ENCODE measurements around the gene KLF3.

The KLF3 gene

GRCh38 chr4:38654273-38654672 lies 9.7 kb upstream of the KLF3 start:
- DNase-seq (ENCODE audit: low read depth in 1 of 2, low spot score in 1 of 2) = no peak

DNA sequence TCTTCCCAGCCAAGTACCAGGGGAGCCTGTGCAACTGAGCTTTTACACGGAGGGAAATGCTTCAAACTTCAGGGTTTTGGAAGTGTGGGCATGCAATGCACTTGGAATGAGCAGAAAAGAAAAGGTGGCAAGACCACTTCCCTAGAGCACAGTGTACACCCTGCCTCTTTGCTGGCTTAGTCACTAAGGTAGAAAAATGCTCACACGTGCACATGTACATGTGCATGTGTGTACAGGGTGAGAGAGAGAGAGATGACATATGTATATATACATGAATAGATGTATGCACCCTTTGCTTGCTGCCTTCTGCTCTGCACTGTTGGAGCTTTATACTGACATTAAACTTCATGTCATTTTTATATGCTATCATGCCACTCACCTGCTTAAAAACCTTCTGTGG lies 7.9 kb upstream of the KLF3 start:
- no peak for DNase-seq (ENCODE audit: low read depth in 1 of 2, low spot score in 1 of 2)

GRCh38 chr4:38659346-38659745 lies 4.7 kb upstream of the KLF3 start:
- DNase-seq (ENCODE audit: low read depth in 1 of 2, low spot score in 1 of 2) = no peak

GRCh38 chr4:38660838-38661237 lies 3.2 kb upstream of the KLF3 start:
- DNase-seq (ENCODE audit: low read depth in 1 of 2, low spot score in 1 of 2) = no peak

DNA sequence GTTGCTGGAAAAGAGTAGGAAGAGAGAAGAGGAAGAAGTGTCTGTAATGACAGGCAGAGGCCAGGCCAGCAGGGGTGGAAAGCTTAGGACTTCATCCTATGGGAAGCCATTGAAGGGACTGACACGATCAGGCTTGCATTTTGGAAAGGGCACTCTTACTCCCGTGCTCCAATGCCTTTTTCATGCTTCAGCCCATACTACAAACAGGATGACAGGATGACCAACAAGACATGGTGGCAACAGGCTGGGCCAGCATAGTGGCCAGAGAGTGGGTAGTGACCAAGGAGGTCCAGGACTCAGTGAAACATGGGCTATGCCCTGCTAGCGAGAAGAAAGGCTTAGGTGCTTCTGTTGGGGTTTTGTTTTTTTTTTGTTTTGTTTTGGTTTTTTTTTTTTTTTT lies 2.6 kb upstream of the KLF3 start:
- DNase-seq (ENCODE audit: low read depth in 1 of 2, low spot score in 1 of 2) = no peak

- no peak for DNase-seq (ENCODE audit: low read depth in 1 of 2, low spot score in 1 of 2)
Measured at GRCh38 chr4:38662522-38663089, 1.4 kb upstream of the KLF3 start.

DNA sequence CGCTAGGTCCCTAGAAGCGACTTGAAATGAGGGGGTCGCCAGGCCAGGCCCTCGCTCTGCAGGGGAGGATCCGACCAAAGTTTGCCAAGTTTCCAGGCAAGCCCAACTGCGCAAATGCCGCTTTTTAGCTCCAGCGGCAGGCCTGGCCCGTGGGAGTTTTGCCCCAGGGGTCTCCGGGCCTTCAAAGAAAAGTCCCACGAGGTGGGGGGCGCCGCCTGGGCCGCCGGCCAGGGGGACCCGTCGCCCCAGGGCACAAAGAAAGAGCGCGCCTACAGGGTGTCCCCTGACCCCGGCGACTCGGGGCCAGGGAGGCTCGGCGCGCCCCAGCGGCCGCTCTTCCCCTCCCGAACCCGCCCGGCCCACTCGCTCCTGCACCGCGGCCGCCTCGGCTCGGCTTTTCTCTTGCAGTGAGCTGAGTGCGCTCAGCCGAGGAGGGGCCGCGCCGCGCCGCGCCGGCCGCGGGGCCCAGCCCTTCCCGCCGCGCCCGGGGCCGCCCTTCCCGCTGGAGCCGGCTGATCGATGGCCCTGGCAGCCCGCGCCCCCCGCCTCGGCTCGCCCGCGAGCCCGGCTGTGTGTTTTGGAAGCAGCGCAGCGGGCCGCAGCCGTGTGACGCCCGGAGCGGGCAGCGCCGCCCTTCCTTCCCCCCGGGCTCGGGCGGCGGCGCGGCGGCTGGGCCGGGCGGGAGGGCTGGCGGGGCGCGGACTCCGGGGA lies 754 bp upstream of the KLF3 start:
- peak in 1 of 2 donors; percentile 32 for DNase-seq (ENCODE audit: low read depth in 1 of 2, low spot score in 1 of 2)

GRCh38 chr4:38664706-38665401 lies 855 bp downstream of the KLF3 start:
- peak in 1 of 2 donors; percentile 33 for DNase-seq (ENCODE audit: low read depth in 1 of 2, low spot score in 1 of 2)

DNA sequence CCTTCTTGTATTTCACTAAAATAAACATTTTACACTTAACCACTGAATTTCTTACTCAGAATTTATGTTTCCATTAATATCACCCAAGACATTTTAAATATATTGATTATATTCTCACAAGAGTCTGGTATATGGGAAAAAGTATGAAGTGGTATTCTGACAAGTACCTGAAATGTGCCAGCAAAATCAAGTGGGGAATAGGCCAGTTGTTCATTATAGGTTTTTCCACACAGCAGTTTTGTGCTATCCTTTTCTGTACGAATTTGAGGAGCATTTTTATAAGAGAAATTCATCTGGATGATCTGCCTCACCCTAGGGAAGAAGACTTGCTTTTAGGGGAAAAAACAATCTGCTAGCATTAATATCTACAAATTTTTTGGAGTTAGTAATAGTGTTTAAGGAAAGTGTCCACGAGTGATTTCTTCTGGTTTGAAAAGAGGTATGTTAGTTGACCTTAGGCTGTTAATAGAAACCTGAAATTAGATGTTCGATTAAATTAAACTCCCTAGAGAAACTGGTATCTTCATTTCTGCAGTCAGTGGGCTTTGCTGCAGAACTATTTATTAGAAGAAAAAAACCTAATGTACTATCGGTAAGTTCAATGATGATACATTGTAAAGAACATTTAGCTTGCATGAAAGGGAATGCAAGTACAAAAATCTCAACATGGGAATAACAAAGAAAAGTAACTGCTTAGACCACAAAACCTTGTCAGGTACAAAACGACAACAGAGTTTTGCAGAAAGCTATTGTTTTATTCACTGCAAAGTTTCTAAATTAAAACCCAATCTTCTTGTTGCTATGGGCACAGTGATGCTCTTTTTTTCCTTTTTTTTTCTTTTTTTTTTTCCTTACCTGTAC lies 1.8 kb downstream of the KLF3 start:
- DNase-seq (ENCODE audit: low read depth in 1 of 2, low spot score in 1 of 2) = no peak

DNA sequence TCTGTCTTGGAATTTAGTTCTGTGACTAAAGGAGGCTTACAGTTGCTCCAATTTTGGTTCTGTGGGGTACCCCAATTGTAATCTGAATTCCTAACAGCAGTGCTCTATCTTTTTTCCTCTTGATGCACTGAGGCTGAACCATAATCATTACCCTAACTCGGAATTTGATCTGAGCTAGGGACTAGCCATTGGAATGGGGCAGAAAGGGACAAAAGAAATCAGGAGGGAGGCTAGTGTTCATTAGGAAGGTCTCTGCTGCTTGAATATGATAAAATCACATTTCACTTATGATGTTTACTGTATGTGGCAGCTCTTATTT lies 2.7 kb downstream of the KLF3 start:
- no peak for DNase-seq (ENCODE audit: low read depth in 1 of 2, low spot score in 1 of 2)

- peak in 1 of 2 donors; percentile 38 for DNase-seq (ENCODE audit: low read depth in 1 of 2, low spot score in 1 of 2)
Measured at GRCh38 chr4:38667085-38667893, 3.3 kb downstream of the KLF3 start.

DNA sequence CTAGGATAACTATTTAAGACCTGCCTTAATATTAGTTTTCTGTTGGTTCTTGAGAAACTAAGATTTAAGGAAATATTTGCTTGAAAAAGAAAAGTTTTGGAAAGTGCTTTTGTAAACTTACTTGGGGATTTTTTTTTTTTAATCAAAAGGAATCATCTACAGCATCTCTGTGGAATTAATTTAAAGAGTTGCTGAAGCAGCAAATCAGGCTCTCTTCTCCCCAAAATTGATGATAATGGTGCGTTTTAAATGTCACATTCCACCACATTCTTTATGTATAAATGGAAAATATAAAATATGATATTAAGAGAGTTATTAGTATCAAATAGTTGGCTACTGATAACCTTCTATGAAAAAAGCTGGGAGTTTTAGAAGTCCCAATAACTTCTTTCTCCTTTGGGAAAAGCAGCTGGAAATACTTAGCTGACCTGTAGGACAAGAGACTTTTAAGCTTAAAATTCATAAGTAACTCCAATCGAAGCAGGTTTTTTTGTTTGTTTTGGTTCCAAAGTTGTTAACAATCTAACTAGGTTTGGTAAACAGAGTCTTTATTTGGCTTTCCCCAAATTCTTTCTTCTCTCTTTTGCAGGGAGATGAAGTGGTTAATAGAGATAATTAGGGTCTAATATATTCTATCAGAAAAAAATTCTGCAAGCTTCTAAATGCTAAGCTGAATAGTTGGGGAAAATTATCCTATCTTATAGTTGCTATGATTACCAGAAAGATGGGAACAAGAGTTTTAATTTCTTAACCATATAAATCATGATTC lies 4.4 kb downstream of the KLF3 start:
- no peak for DNase-seq (ENCODE audit: low read depth in 1 of 2, low spot score in 1 of 2)

DNA sequence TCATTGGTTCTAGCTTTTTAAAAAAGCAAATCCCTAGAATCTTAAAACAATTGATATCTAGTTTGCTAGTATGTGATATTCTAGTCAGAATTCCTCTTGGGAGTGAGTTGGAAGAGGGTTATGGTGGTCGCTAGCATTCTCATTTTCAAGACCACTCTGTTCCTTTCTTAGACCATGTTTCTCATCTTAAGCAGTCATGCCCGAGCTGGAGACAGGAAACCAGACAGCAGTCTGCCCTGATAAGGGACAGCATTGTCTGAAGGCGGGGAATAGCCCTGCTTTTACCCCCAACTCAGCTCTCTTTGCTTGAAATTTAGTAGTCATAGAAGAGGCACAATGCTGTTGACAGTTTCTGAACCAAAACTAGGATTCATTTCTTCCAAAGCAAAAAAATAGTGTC lies 5.2 kb downstream of the KLF3 start:
- no peak for DNase-seq (ENCODE audit: low read depth in 1 of 2, low spot score in 1 of 2)

GRCh38 chr4:38670109-38670901 lies 6.3 kb downstream of the KLF3 start:
- DNase-seq (ENCODE audit: low read depth in 1 of 2, low spot score in 1 of 2) = no peak

DNA sequence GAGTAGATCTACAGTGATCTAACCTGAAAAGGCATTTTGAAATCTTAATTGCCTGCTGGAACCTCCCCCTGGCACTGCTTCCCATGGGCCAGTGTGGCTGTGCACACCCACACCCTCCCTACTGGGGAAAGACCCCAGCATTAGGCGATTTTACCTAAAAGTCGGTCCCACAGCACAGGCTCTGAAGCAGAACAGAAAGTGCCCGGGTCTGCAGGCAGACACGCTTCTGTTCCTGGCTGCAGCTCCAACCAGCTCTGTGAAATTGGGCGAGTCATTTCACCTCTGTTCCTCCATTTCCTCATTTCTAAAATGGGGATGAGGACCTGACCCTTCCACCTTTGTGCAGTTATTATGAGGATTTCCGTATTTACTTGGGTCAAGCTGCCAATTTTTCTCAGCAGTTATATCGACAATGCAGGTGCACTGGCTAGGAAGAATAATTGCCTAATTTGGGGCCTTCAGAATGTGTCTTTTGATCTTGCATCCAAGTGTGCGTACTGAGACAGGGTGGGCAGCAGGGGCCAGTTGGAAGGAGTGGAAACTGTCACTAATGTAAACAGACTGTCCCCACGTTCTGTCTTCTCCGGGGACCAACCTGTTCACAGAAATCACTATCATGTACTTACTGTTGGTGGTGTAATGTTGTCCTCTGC lies 7.1 kb downstream of the KLF3 start:
- DNase-seq (ENCODE audit: low read depth in 1 of 2, low spot score in 1 of 2) = no peak

- no peak for DNase-seq (ENCODE audit: low read depth in 1 of 2, low spot score in 1 of 2)
Measured at GRCh38 chr4:38671592-38671940, 7.6 kb downstream of the KLF3 start.

- DNase-seq (ENCODE audit: low read depth in 1 of 2, low spot score in 1 of 2) = no peak
Measured at GRCh38 chr4:38672074-38672396, 8.0 kb downstream of the KLF3 start.

- no peak for DNase-seq (ENCODE audit: low read depth in 1 of 2, low spot score in 1 of 2)
Measured at GRCh38 chr4:38672397-38673129, 8.6 kb downstream of the KLF3 start.
